Hepatocyte (in vitro differentiated cells): ENCODE data around the gene PDZD4. TPM values are rescaled to one million over a fixed set of nuclear protein-coding genes. Genes with fewer than 3 reads are reported as not detected.

ENCODE experiments used
- DNase-seq: peaks from one replicate; pipeline ENCODE4 v3.0.0-alpha.2; 2016; ENCODE audit warnings: low spot score
- H2AFZ ChIP-seq: fragments of 200-600 bp; sonication (generic); 2 replicates; pipeline ENCODE4 v1.6.0; 2016; ENCODE audit warnings: antibody characterized with exemption, mild to moderate bottlenecking
- H3K27ac ChIP-seq: fragments of 200-600 bp; sonication (generic); 2 replicates; pipeline ENCODE4 v1.5.1; 2016; ENCODE audit warnings: mild to moderate bottlenecking
- H3K27me3 ChIP-seq: fragments of 200-600 bp; sonication (generic); 2 replicates; pipeline ENCODE4 v1.6.1; 2016
- H3K36me3 ChIP-seq: fragments of 200-600 bp; sonication (generic); replicated peaks from 2 replicates; pipeline ENCODE4 v1.5.1; 2016; ENCODE audit warnings: low read depth; ENCODE audit not compliant: insufficient read depth
- H3K4me1 ChIP-seq: fragments of 200-600 bp; sonication (generic); 2 replicates; pipeline ENCODE4 v1.5.1; 2016; ENCODE audit warnings: mild to moderate bottlenecking, moderate library complexity; ENCODE audit not compliant: insufficient read depth
- H3K4me2 ChIP-seq: fragments of 200-600 bp; sonication (generic); 2 replicates; pipeline ENCODE4 v1.6.0; 2016
- H3K4me3 ChIP-seq: fragments of 200-600 bp; sonication (generic); 2 replicates; pipeline ENCODE4 v1.5.1; 2016; ENCODE audit warnings: mild to moderate bottlenecking
- H3K79me2 ChIP-seq: fragments of 200-600 bp; sonication (generic); 2 replicates; pipeline ENCODE4 v1.6.0; 2017; ENCODE audit warnings: mild to moderate bottlenecking
- H3K9me2 ChIP-seq: fragments of 200-600 bp; sonication (generic); replicated peaks from 2 replicates; pipeline ENCODE4 v1.6.0; 2017; ENCODE audit warnings: mild to moderate bottlenecking; ENCODE audit not compliant: insufficient read depth
- H3K9me3 ChIP-seq: fragments of 200-600 bp; sonication (generic); 2 replicates; pipeline ENCODE4 v1.5.1; 2016; ENCODE audit warnings: low read depth, mild to moderate bottlenecking
- H4K20me1 ChIP-seq: fragments of 200-600 bp; sonication (generic); 2 replicates; pipeline ENCODE4 v1.6.0; 2016; ENCODE audit warnings: mild to moderate bottlenecking; ENCODE audit not compliant: insufficient read depth, poor library complexity, severe bottlenecking
- CTCF ChIP-seq: fragments of 200-600 bp; sonication (generic); IDR thresholded peaks from 2 replicates; pipeline ENCODE4 v1.5.1; 2016; ENCODE audit warnings: antibody characterized with exemption, mild to moderate bottlenecking; ENCODE audit not compliant: poor library complexity
- EZH2 ChIP-seq: fragments of 200-600 bp; sonication (generic); IDR thresholded peaks from 2 replicates; pipeline ENCODE4 v1.6.1; 2016; ENCODE audit warnings: antibody characterized with exemption, mild to moderate bottlenecking, borderline replicate concordance
- EZH2phosphoT487 ChIP-seq: fragments of 200-600 bp; sonication (generic); IDR thresholded peaks from one replicate; pipeline ENCODE4 v1.6.1; 2018; ENCODE audit warnings: antibody characterized with exemption, mild to moderate bottlenecking, low read depth, moderate library complexity; ENCODE audit not compliant: unreplicated experiment, severe bottlenecking
- WGBS: methylation state at CpG from one replicate; pipeline ENCODE4 v1.1.6; 2016; ENCODE audit warnings: low lambda C conversion rate; ENCODE audit errors: missing lambda C conversion rate; 5-methylcytosine and 5-hydroxymethylcytosine counted together
- polyA plus RNA-seq: library from polyadenylated mRNA; unstranded; fragments of >200 nt; fragmentation: Nextera tagmentation; extraction: Ambion mirVana; gene quantifications from 2 replicates; pipeline ENCODE4 v1.2.1, GENCODE V29; 2016
- total RNA-seq: library from RNA; depleted of rRNA; stranded (reverse); fragments of >200 nt; gene quantifications from 2 replicates; pipeline ENCODE4 v1.2.3, GENCODE V29; 2014

PDZD4 gene
- total and polyA plus RNA-seq, 2 experiments from 2014 or later: 0.59 to 2.8 TPM

- Histone ChIP-seq H3K4me1 (no peaks in the 10 kb centered on the region), H3K27ac (no peak overlapping the region), H3K4me2 (no peak overlapping the region), H3K9me3 (no peaks in the 10 kb centered on the region), H3K9me2 (no peaks in the 10 kb centered on the region), H3K36me3 (no peaks in the 10 kb centered on the region), H3K27me3 (no peaks in the 10 kb centered on the region), H3K4me3 (no peak overlapping the region), H4K20me1 (no peaks in the 10 kb centered on the region), H2AFZ (no peak overlapping the region), H3K79me2 (no peaks in the 10 kb centered on the region)
- DNase-seq: no peak
- TF ChIP-seq EZH2phosphoT487 (no peak), EZH2 (no peak), CTCF (no peak)
- 81% methylated on average over 33 of the region's 37 CpGs for WGBS
Measured at GRCh38 chrX:153771415-153772315, 58.7 kb downstream of the PDZD4 start.

- no peak overlapping the region for H3K27ac ChIP-seq
- no peaks in the 10 kb centered on the region for H3K36me3 ChIP-seq
- H3K9me2 ChIP-seq: no peaks in the 10 kb centered on the region
- no peaks in the 10 kb centered on the region for H3K79me2 ChIP-seq
- no peaks in the 10 kb centered on the region for H4K20me1 ChIP-seq
- H3K4me1 ChIP-seq: peaks cover 4% of the 10 kb centered on the region
- 89% methylated on average over 18 of the region's 18 CpGs for WGBS
- H3K4me3 ChIP-seq: no peak overlapping the region
- H3K27me3 ChIP-seq: no peaks in the 10 kb centered on the region
- H3K4me2 ChIP-seq: no peak overlapping the region
- TF ChIP-seq EZH2: no peak
- no peak for TF ChIP-seq CTCF
- TF ChIP-seq EZH2phosphoT487: no peak
- no peak overlapping the region for H2AFZ ChIP-seq
- H3K9me3 ChIP-seq: no peaks in the 10 kb centered on the region
- no peak for DNase-seq
Measured at GRCh38 chrX:153770601-153771414, 59.5 kb downstream of the PDZD4 start.

- Histone ChIP-seq H3K36me3 (no peaks in the 10 kb centered on the region), H3K27me3 (no peaks in the 10 kb centered on the region), H3K79me2 (no peaks in the 10 kb centered on the region), H3K4me2 (no peak overlapping the region), H4K20me1 (no peaks in the 10 kb centered on the region), H3K9me2 (no peaks in the 10 kb centered on the region), H3K9me3 (no peaks in the 10 kb centered on the region), H3K27ac (no peak overlapping the region), H3K4me1 (peaks cover 5% of the 10 kb centered on the region), H2AFZ (no peak overlapping the region), H3K4me3 (no peak overlapping the region)
- no peak for TF ChIP-seq EZH2phosphoT487
- TF ChIP-seq CTCF: no peak
- DNase-seq: no peak
- WGBS: 88% methylated on average over 25 of the region's 25 CpGs
Measured at GRCh38 chrX:153769865-153770600, 60.3 kb downstream of the PDZD4 start.
